C4-2B (cell line): ENCODE results near the gene DLG2.

Source experiments
- CTCF ChIP-seq: fragments of 450-650 bp; conservative IDR thresholded peaks from 2 replicates; pipeline ENCODE4 v1.5.1; 2017; ENCODE audit warnings: mild to moderate bottlenecking
- ZFX ChIP-seq: fragments of 450-650 bp; IDR thresholded peaks from 2 replicates; pipeline ENCODE4 v1.6.1; 2017

GRCh38 chr11:83635166-83635565 lies 1992.0 kb downstream of the DLG2 start:
- TF ChIP-seq ZFX: no peak
- TF ChIP-seq CTCF: no peak
